SW 1271 (cell line): ENCODE results near the gene FOXA1.

Source experiments
- DNase-seq, 2 experiments: peaks; one replicate each; lab custom pipeline; 2025; lab: John Stamatoyannopoulos, UW

The FOXA1 gene

GRCh38 chr14:37589715-37590427 lies 5.2 kb downstream of the FOXA1 start:
- no peak for DNase-seq

DNA sequence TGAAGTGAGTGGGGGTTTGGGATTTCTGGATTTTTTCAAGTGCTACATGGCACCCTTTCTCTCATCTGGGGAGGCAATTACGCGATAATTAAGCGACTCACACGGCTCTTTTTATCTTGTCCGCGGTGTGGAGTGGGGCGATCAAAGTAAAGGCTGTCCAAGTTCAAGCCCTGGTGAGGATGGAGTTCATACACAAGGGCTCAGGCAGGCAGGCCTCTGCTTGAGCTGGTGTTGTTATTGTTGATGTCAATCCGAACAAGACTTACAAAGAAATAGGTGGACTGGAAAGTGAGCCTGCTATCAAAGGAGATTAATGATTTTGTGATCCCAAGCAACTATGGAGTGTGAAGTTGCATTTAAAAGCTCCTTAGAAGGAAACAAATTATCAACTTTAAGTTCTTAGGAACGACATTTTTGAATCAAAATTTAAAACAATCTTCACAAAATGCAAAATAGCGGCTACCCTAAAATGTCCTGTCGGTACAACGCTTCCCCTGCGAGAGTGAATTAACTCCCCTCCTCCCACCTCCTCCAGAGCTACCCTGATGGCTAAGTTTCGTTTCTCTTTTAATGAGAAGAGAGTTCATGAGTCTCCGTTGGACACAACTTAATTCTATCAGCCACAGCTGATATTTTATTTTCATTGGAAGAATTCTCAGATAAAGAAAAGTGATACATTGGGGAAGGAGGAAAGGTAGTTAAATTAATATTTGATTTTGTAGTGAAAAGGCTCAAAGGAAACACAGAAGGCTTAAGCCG lies 5.9 kb downstream of the FOXA1 start:
- no peak for DNase-seq

- no peak for DNase-seq
Measured at GRCh38 chr14:37588667-37588955, 6.4 kb downstream of the FOXA1 start.

DNA sequence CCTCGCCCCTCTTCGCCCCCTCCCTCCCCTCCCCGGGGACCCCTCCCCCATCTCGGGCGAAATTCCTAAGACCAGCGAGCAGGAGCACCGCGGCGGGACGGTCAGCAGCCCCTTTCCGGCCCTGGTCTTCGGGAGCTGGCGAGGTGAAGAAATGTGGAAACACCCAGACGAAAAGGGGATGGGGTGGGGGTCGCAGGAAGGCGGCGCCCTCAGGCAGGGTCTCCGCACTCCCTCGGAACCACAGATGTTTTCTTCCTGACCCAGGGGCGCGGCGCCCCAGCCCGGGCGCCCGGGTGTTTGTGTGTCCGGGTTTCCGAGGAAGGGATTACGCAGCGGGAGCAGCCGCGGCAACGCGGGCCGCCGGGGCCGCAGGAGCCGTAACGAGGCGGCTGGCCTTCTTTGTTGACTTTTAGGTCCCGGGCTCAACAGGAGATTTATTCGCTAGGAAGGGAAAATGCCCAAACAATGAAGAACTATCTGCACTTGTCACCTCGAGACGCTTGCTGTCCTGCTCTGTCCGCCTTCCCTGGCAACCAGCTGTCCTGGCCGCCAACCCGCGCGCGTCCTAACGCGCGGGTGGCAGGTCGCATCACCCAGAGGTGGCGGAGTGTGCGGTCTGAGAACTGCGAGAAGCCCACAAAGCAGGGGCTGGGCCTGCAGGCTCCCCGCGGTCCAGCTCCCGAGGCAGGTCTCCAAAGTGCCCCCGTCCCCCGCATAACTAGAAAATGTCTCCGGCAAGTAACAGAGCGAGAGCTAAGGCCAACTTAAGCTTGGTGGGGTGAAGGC lies 7.0 kb downstream of the FOXA1 start:
- no peak for DNase-seq

DNA sequence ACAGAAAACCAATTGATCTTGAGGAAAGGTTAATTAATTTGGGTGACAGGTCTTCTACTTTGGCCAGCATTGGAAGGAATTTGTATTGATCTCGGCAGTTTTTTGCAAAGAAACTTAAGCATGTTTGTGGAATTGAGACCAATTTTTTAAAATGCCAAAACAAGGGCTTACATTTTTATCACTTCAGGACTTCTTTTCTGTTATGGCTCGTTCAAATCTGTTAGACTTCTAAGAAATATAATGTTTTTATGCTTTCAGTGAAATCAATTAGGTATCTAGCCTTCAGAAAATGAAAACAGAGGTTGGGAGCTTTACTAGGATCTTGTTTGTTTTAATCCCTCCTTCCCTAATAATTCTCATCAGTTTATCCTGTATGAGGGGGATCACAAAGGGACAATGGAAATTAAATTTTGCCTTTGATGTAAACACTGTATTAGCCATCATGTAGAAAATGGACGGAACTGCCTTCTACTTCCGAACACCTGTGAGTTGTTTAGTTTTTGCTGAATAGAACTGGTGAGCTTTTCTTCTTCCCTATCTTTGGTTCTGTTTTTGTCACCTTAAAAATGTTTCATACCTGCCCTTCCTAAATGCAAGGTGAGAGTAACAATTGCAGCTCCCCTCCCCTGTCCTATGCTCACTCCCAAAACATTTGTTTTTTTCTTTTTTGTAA lies 7.8 kb downstream of the FOXA1 start:
- no peak for DNase-seq

DNA sequence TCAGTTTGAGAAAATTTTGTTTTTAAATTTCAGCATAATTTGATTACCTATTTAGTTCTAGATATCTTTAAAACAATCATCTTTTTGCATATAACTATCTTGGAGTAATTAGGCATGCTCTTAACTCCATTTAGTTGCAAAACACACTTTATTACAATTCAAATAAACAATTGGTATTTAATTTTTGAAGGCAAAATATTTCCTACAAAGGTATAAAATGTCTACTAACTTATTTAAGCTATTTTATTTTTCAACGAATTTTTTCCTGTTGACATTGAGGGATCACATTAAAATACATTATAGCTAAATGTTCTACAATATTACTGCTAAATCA lies 8.3 kb downstream of the FOXA1 start:
- DNase-seq, result no peak

- no peak for DNase-seq
Measured at GRCh38 chr14:37585971-37586796, 8.9 kb downstream of the FOXA1 start.

DNA sequence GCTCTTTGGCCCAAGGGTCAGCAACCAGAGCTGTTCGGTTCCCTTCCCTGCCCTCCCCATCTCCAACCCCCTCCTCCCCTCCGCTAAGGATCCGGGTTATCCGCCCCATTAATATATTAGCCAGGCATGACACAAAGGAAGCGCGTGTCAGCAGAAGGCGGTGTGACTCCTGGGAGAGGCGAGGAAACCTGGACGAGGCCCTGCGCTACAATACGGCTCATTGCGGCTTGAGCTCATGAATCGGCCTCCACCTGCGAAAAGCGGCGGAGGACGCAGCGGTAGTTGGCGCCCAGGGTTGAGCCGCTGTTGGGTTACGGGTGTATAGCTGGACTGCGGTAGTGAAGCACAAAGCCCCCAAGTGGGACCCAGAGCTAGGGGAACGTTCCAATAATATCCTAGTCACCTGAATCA lies 9.9 kb downstream of the FOXA1 start:
- DNase-seq, result no peak

DNA sequence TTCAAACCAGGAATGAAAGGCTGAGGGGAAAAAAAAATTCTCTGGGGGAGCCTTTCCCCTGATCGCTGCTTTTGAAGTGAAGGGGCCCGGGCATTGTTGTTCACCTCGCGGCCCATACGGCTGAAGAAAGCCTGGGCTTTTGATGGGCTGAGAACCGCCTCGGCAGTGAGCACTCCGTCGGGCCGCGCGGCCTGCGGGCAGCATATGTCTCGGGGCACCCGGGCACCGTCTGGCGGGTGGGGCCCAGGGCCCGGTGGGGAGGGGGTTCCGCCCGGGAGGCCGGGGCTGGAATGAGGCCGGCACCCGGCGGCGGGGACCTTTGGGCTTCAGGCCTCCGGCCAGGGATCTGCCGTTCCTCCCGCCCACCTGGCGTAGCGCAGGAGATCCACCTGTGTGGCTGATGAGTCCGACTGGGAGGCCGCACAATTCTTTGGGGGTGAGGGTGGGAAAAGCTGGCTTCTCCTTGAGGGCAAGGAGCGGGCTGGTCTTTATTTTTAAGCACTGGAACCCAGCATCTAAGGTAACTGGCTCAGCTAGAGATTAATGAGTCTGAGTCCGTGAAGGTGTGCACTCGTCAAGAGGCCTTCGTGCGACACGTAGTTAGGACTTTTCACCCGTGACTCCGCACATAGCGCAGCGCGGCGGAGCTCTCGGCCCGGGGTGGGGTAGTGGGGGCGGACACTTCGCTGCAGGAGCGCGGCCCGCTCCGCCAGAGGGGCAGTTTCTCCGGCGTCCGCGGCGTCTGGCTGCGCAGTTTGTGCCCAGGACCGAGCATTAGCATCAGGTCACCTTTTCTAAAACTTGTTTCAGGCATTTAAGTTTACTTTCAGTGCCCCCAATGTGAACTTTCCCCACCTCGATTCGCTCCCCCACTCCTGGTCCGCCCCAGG lies 10.6 kb downstream of the FOXA1 start:
- no peak for DNase-seq

DNA sequence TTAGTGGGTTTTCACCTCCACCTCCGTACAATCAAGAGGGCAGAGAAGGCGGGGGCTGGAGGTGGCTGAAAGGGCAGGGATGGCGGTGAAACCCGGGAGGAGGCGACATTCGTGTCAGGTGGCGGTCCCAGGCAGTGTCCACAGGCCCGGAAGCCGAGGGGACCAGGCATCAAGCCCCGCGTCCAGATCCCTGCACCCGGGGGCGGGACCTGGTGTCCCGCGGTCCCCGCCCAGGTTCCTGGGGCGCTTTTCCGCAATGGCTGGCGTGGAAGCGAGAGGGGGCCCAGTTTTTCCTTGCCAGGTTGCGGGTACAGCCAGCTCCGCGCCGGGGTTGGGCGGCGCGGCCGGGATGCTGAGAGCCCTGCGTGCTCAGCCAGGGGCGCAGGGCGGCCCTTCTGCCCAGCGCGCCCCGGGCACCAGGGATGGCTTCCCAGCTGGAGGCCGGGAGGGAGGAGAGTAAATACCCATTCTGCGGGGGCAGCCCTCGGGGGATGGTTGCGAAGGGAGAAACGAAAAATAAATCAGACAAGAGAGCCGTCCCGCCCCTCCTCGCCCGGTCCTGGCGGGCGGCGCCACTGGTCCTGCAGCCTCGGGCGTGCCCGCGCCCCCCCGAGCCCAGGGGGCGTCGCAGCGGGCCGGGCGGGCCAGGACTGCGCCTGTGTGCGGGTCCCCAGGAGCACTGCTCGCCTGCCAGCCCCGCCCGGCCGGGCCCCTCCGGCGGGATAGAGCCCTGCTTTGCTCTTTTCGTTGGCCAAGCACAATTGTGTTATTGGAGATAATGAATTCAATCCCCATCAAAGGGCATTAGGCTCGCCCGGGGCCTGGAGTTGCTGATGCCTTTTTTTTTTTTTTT lies 11.5 kb downstream of the FOXA1 start:
- no peak for DNase-seq

DNA sequence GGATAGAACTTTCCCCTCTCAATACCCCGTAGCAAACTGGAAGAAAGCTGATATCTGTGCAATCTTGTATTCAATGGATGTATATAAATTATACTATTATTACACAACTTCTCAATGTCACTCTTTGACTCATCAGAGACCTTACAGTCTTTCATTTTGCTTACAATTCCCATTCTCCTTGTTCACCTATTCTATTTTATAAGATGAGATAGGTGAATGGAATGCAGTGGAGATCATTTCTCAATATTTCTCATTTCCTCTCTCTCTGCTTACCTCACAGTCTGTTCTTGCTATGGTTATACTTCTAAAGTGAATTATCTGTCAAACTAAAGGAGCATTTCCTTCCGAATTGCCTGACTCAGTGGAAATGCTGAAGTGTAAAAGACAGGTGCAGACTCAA lies 14.9 kb downstream of the FOXA1 start:
- DNase-seq, result no peak

GRCh38 chr14:37579274-37579673 lies 15.8 kb downstream of the FOXA1 start:
- no peak for DNase-seq

DNA sequence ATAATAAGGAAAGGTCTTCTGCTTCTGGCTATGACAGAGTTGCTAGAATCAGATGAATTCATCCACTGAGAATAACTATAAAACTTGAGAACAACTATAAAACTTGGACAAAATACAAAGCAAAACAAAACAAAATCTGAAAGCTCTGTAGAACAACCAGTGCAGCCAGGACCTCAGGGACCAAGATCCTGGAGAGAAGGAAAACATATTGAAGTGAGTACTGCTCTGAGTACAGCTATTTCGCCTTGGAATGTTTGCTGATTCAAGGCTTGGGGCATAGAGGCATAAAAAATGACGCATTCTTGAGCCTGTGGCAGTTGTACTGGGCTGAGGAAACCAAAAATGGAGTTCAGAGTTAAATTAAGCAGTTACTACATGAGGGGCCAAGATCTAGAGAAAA lies 21.7 kb downstream of the FOXA1 start:
- no peak for DNase-seq

GRCh38 chr14:37571391-37571790 lies 23.7 kb downstream of the FOXA1 start:
- no peak for DNase-seq

DNA sequence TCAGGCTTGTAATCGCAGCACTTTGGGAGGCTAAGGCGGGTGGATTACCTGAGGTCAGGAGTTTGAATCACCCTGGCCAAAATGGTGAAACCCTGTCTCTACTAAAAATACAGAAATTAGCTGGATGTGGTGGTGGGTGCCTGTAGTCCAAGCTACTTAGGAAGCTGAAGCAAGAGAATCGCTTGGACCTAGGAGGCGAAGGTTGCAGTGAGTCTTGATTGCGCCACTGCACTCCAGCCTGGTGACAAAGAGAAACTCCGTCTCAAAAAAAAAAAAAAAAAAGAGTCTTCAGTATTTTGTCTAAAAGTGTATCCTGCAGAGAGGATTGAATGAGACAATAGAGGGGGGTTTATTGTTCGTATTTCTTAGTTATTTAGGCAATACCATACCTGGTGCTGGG lies 25.3 kb downstream of the FOXA1 start:
- DNase-seq, result no peak

DNA sequence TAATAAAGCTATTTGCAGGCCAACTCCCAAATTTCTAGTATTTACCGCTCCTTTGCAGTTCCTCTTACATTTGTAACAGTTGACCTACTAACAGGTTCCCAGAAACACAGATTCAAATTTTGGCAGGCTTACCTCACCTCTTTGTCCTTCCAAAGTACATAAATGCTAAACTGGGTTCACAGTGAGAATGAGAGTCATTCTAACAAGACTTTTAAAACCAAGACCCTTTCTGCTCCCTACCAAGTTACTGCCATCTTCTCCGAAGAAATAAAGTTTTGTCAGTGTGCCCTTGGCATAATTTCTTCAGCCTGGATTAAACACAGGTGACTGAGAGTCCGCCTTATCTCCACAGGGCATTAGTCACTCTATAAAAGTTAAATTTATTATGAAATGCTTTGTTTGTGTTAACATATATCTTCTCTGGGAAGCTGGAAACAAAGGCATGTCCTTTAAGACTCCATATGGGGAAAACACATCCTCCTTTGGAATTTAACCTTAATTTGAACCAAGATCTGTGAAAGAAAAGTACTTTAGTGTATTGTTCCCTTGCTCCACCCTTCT lies 28.2 kb downstream of the FOXA1 start:
- peak in 1 of 2 experiments; percentile 27 for DNase-seq

- DNase-seq, result no peak
Measured at GRCh38 chr14:37565550-37565949, 29.5 kb downstream of the FOXA1 start.

GRCh38 chr14:37563189-37563588 lies 31.9 kb downstream of the FOXA1 start:
- DNase-seq, result no peak

- DNase-seq, result no peak
Measured at GRCh38 chr14:37559386-37559785, 35.7 kb downstream of the FOXA1 start.
